ENCODE results near the gene CHPT1.
A peak's percentile ranks its signal among the peaks of the same experiment; 100 is the strongest.
"Not testable (repeated sequence)": the region's sequence is repeated elsewhere in the genome, so short reads cannot be mapped to it uniquely, and the experiment has no call there.

The CHPT1 gene

GRCh38 chr12:101664992-101665391 lies 32.4 kb upstream of the CHPT1 start:
- H3K4me3 ChIP-seq (ENCODE audit: low read depth in 1 of 2, low read length in 2 of 2) = no peak overlapping the region
- peaks cover 4 to 8% of the 10 kb centered on the region in 2 donors for H3K4me1 ChIP-seq (ENCODE audit: control insufficient read depth in 1 of 2, insufficient read depth in 2 of 2, low read length in 2 of 2)
- H3K27ac ChIP-seq (ENCODE audit: low read depth, low read length) = no peak overlapping the region
- no peaks in the 10 kb centered on the region for H3K9me3 ChIP-seq (ENCODE audit: control insufficient read depth in 1 of 2, low read length in 2 of 2)
- no peaks in the 10 kb centered on the region for H3K27me3 ChIP-seq (ENCODE audit: control insufficient read depth in 1 of 2, insufficient read depth in 2 of 2, low read length in 2 of 2)
- no peaks in the 10 kb centered on the region for H3K36me3 ChIP-seq (ENCODE audit: control insufficient read depth in 1 of 2, insufficient read depth in 2 of 2, low read length in 2 of 2)
- no peak overlapping the region for H3K9ac ChIP-seq (ENCODE audit: low read depth in 1 of 2, low read length in 2 of 2)

GRCh38 chr12:101666052-101666728 lies 31.2 kb upstream of the CHPT1 start:
- no peak overlapping the region for H3K4me3 ChIP-seq (ENCODE audit: low read depth in 1 of 2, low read length in 2 of 2)
- no peak overlapping the region for H3K9ac ChIP-seq (ENCODE audit: low read depth in 1 of 2, low read length in 2 of 2)
- H3K36me3 ChIP-seq (ENCODE audit: control insufficient read depth in 1 of 2, insufficient read depth in 2 of 2, low read length in 2 of 2) = no peaks in the 10 kb centered on the region
- peaks cover 4 to 16% of the 10 kb centered on the region in 2 donors for H3K4me1 ChIP-seq (ENCODE audit: control insufficient read depth in 1 of 2, insufficient read depth in 2 of 2, low read length in 2 of 2)
- no peaks in the 10 kb centered on the region for H3K9me3 ChIP-seq (ENCODE audit: control insufficient read depth in 1 of 2, low read length in 2 of 2)
- H3K27ac ChIP-seq (ENCODE audit: low read depth, low read length) = no peak overlapping the region
- H3K27me3 ChIP-seq (ENCODE audit: control insufficient read depth in 1 of 2, insufficient read depth in 2 of 2, low read length in 2 of 2) = no peaks in the 10 kb centered on the region

- H3K27ac ChIP-seq (ENCODE audit: low read depth, low read length) = no peak overlapping the region
- H3K9me3 ChIP-seq (ENCODE audit: control insufficient read depth in 1 of 2, low read length in 2 of 2) = no peaks in the 10 kb centered on the region
- peaks cover 4 to 22% of the 10 kb centered on the region in 2 donors for H3K4me1 ChIP-seq (ENCODE audit: control insufficient read depth in 1 of 2, insufficient read depth in 2 of 2, low read length in 2 of 2)
- no peaks in the 10 kb centered on the region for H3K36me3 ChIP-seq (ENCODE audit: control insufficient read depth in 1 of 2, insufficient read depth in 2 of 2, low read length in 2 of 2)
- H3K4me3 ChIP-seq (ENCODE audit: low read depth in 1 of 2, low read length in 2 of 2) = no peak overlapping the region
- no peaks in the 10 kb centered on the region for H3K27me3 ChIP-seq (ENCODE audit: control insufficient read depth in 1 of 2, insufficient read depth in 2 of 2, low read length in 2 of 2)
- no peak overlapping the region for H3K9ac ChIP-seq (ENCODE audit: low read depth in 1 of 2, low read length in 2 of 2)
Measured at GRCh38 chr12:101667591-101667990, 29.8 kb upstream of the CHPT1 start.

GRCh38 chr12:101670007-101670671 lies 27.3 kb upstream of the CHPT1 start:
- Histone ChIP-seq H3K4me1 (ENCODE audit: control insufficient read depth in 1 of 2, insufficient read depth in 2 of 2, low read length in 2 of 2) (peaks cover 4 to 22% of the 10 kb centered on the region in 2 donors), H3K27ac (ENCODE audit: low read depth, low read length) (no peak overlapping the region), H3K4me3 (ENCODE audit: low read depth in 1 of 2, low read length in 2 of 2) (no peak overlapping the region), H3K27me3 (ENCODE audit: control insufficient read depth in 1 of 2, insufficient read depth in 2 of 2, low read length in 2 of 2) (no peaks in the 10 kb centered on the region), H3K9me3 (ENCODE audit: control insufficient read depth in 1 of 2, low read length in 2 of 2) (no peaks in the 10 kb centered on the region), H3K9ac (ENCODE audit: low read depth in 1 of 2, low read length in 2 of 2) (no peak overlapping the region), H3K36me3 (ENCODE audit: control insufficient read depth in 1 of 2, insufficient read depth in 2 of 2, low read length in 2 of 2) (no peaks in the 10 kb centered on the region)

- no peaks in the 10 kb centered on the region for H3K27me3 ChIP-seq (ENCODE audit: control insufficient read depth in 1 of 2, insufficient read depth in 2 of 2, low read length in 2 of 2)
- no peak overlapping the region for H3K27ac ChIP-seq (ENCODE audit: low read depth, low read length)
- H3K4me1 ChIP-seq (ENCODE audit: control insufficient read depth in 1 of 2, insufficient read depth in 2 of 2, low read length in 2 of 2) = peaks cover 4 to 22% of the 10 kb centered on the region in 2 donors
- no peaks in the 10 kb centered on the region for H3K36me3 ChIP-seq (ENCODE audit: control insufficient read depth in 1 of 2, insufficient read depth in 2 of 2, low read length in 2 of 2)
- no peaks in the 10 kb centered on the region for H3K9me3 ChIP-seq (ENCODE audit: control insufficient read depth in 1 of 2, low read length in 2 of 2)
- peak overlapping the region in 1 of 2 donors; percentile 16 for H3K4me3 ChIP-seq (ENCODE audit: low read depth in 1 of 2, low read length in 2 of 2)
- no peak overlapping the region for H3K9ac ChIP-seq (ENCODE audit: low read depth in 1 of 2, low read length in 2 of 2)
Measured at GRCh38 chr12:101671157-101671791, 26.2 kb upstream of the CHPT1 start.

GRCh38 chr12:101671833-101672232 lies 25.6 kb upstream of the CHPT1 start:
- H3K36me3 ChIP-seq (ENCODE audit: control insufficient read depth in 1 of 2, insufficient read depth in 2 of 2, low read length in 2 of 2) = no peaks in the 10 kb centered on the region
- no peaks in the 10 kb centered on the region for H3K27me3 ChIP-seq (ENCODE audit: control insufficient read depth in 1 of 2, insufficient read depth in 2 of 2, low read length in 2 of 2)
- no peak overlapping the region for H3K9ac ChIP-seq (ENCODE audit: low read depth in 1 of 2, low read length in 2 of 2)
- H3K4me3 ChIP-seq (ENCODE audit: low read depth in 1 of 2, low read length in 2 of 2) = no peak overlapping the region
- H3K27ac ChIP-seq (ENCODE audit: low read depth, low read length) = no peak overlapping the region
- H3K9me3 ChIP-seq (ENCODE audit: control insufficient read depth in 1 of 2, low read length in 2 of 2) = no peaks in the 10 kb centered on the region
- H3K4me1 ChIP-seq (ENCODE audit: control insufficient read depth in 1 of 2, insufficient read depth in 2 of 2, low read length in 2 of 2) = peaks cover under 1 to 19% of the 10 kb centered on the region in 2 donors

GRCh38 chr12:101675555-101675954 lies 21.9 kb upstream of the CHPT1 start:
- Histone ChIP-seq H3K9me3 (ENCODE audit: control insufficient read depth in 1 of 2, low read length in 2 of 2) (no peaks in the 10 kb centered on the region), H3K9ac (ENCODE audit: low read depth in 1 of 2, low read length in 2 of 2) (no peak overlapping the region), H3K4me1 (ENCODE audit: control insufficient read depth in 1 of 2, insufficient read depth in 2 of 2, low read length in 2 of 2) (peaks cover 0 to 9% of the 10 kb centered on the region in 2 donors), H3K27ac (ENCODE audit: low read depth, low read length) (no peak overlapping the region), H3K4me3 (ENCODE audit: low read depth in 1 of 2, low read length in 2 of 2) (no peak overlapping the region), H3K27me3 (ENCODE audit: control insufficient read depth in 1 of 2, insufficient read depth in 2 of 2, low read length in 2 of 2) (no peaks in the 10 kb centered on the region), H3K36me3 (ENCODE audit: control insufficient read depth in 1 of 2, insufficient read depth in 2 of 2, low read length in 2 of 2) (no peaks in the 10 kb centered on the region)

- not testable (repeated sequence) for H3K9me3 ChIP-seq (ENCODE audit: control insufficient read depth in 1 of 2, low read length in 2 of 2); H3K4me1 ChIP-seq (ENCODE audit: control insufficient read depth in 1 of 2, insufficient read depth in 2 of 2, low read length in 2 of 2); H3K4me3 ChIP-seq (ENCODE audit: low read depth in 1 of 2, low read length in 2 of 2); H3K36me3 ChIP-seq (ENCODE audit: control insufficient read depth in 1 of 2, insufficient read depth in 2 of 2, low read length in 2 of 2); H3K9ac ChIP-seq (ENCODE audit: low read depth in 1 of 2, low read length in 2 of 2); H3K27me3 ChIP-seq (ENCODE audit: control insufficient read depth in 1 of 2, insufficient read depth in 2 of 2, low read length in 2 of 2); H3K27ac ChIP-seq (ENCODE audit: low read depth, low read length)
Measured at GRCh38 chr12:101676497-101676896, 20.9 kb upstream of the CHPT1 start.

GRCh38 chr12:101678081-101678480 lies 19.4 kb upstream of the CHPT1 start:
- no peak overlapping the region for H3K4me3 ChIP-seq (ENCODE audit: low read depth in 1 of 2, low read length in 2 of 2)
- H3K36me3 ChIP-seq (ENCODE audit: control insufficient read depth in 1 of 2, insufficient read depth in 2 of 2, low read length in 2 of 2) = no peaks in the 10 kb centered on the region
- no peaks in the 10 kb centered on the region for H3K4me1 ChIP-seq (ENCODE audit: control insufficient read depth in 1 of 2, insufficient read depth in 2 of 2, low read length in 2 of 2)
- no peak overlapping the region for H3K27ac ChIP-seq (ENCODE audit: low read depth, low read length)
- no peaks in the 10 kb centered on the region for H3K9me3 ChIP-seq (ENCODE audit: control insufficient read depth in 1 of 2, low read length in 2 of 2)
- H3K9ac ChIP-seq (ENCODE audit: low read depth in 1 of 2, low read length in 2 of 2) = no peak overlapping the region
- no peaks in the 10 kb centered on the region for H3K27me3 ChIP-seq (ENCODE audit: control insufficient read depth in 1 of 2, insufficient read depth in 2 of 2, low read length in 2 of 2)

GRCh38 chr12:101680240-101680639 lies 17.2 kb upstream of the CHPT1 start:
- H3K27me3 ChIP-seq (ENCODE audit: control insufficient read depth in 1 of 2, insufficient read depth in 2 of 2, low read length in 2 of 2) = no peaks in the 10 kb centered on the region
- no peaks in the 10 kb centered on the region for H3K9me3 ChIP-seq (ENCODE audit: control insufficient read depth in 1 of 2, low read length in 2 of 2)
- no peaks in the 10 kb centered on the region for H3K4me1 ChIP-seq (ENCODE audit: control insufficient read depth in 1 of 2, insufficient read depth in 2 of 2, low read length in 2 of 2)
- H3K36me3 ChIP-seq (ENCODE audit: control insufficient read depth in 1 of 2, insufficient read depth in 2 of 2, low read length in 2 of 2) = no peaks in the 10 kb centered on the region
- no peak overlapping the region for H3K27ac ChIP-seq (ENCODE audit: low read depth, low read length)
- no peak overlapping the region for H3K4me3 ChIP-seq (ENCODE audit: low read depth in 1 of 2, low read length in 2 of 2)
- no peak overlapping the region for H3K9ac ChIP-seq (ENCODE audit: low read depth in 1 of 2, low read length in 2 of 2)
